GM18517 (cell line): Measurements from ENCODE around the gene PPP1R12C.

Experiments used
- ATAC-seq: cut with Tn5 transposase; IDR thresholded peaks from one replicate; pipeline ENCODE4 v1.9.1; 2021; ENCODE audit warnings: mild to moderate bottlenecking, moderate library complexity; ENCODE audit not compliant: unreplicated experiment

The PPP1R12C gene

DNA sequence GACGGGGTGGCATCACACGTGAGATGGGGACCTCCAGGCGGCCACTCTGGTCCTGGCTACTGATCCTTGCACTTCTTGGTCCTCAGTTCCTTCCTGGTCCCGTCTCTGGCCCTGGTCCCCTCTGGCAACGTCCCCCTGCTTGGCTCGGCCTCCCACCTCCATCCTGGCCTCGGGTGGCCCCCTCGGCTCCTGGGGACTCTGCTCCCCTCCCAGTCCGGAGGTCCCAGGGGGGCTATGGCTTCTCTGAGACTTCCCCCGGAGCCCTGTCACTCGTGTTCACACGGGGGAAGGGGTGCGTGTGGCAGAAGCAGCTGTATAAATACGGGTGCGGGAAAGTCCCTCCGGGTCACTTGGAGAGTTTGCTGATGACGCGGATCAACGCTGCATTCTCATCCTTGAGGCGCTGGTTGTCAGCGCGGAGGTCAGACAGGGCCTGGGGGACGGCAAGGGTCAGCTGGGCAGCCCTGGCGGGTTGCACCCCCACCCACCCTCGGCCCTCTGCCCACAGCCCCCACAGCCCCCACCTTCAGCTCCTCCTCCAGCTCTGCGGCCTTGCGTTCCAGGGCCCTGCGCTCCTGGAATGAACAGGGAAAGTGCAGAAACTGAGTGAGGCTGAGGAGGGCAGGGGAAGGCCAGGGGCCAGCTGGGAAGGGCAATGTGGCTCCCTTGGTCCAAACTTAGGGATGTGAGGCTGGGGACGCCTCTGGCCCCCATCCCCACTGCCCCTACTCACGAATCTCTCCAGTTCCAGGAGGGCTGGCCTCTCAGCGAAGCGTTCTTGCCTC lies 26.1 kb downstream of the PPP1R12C start:
- no peak for ATAC-seq

DNA sequence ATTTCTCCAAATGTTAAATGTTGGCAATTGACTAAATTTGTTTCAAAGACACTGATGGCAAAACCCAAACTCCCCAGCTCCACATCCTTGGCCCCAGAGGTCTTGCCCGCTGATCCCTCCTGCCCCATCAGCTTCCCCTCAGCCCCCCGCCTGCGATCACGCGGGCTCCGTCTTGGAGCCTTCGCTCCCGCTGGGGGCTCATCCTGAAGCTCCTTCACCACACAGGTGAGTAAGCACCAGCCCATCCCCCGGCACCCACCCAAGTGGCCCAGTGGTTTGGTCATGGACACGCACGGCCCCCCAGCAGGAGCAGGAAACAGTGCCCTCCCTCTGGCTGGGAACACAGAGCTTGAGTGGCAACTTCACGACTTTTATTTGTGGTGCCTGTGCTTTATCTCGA lies 26.9 kb downstream of the PPP1R12C start:
- no peak for ATAC-seq

DNA sequence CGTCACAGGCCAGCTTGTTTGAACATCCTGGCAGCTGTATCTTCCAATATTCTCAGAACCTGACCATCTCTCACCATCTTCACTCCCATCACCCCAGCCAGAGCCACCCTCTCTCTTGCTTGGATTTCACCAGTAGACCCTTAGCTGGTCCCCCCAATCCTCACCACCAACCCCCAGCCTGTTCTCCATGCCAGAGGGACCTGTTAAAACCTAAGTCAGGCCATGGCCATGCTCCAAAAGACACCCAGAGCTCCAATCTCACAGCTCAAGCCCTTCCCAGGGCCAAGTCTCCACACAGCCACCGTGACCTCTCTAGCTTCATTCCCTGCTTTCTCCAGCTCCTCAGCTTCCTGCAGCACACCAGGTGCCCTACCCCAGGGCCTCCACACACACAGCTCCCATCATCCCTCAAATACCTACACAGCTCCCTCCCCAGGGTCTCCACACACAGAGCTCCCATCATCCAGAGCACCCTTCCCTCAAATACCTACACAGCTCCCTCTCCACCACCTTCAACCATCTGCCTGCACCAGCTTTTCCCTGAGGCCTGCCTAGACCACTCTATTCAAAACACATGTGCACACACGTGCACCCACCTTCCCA lies 28.0 kb downstream of the PPP1R12C start:
- no peak for ATAC-seq

DNA sequence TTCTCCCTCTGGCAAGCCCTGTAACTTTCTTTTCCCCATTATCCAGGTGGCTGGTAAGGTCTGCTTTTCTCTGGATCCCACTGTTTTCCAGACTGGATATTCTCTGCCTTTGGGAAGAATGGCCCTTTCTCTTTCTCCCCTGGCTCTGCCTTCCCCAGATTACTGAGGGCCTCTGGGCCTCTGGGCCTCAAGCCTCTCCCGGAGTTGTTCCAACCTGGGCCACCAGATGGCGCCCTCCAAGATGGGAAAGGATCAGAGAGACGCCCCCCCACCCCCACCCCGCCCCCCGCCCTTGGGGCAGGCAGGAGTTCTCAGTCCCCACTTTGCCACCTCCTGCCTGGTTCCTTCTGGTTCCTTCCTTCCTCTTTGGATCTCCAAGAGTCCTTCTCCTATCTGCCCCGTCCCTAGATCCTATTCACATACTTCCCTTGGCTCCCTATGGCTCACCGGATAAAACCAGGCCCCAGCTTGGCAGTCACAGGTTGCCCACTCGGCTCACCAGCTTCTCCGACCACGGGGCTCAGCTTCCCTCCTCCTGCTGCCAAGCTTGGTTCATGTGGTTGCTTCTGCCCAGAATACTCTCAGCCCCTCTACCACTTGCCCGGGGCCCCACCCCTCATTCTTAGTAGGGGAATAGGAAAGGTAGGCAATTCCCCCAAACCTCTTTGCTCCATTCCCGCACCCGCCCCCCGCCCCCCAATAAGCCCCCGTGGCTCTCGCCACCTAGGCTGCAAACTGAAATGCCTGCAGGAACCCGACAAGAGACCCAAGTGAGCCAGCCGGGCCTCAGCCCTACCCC lies 28.7 kb downstream of the PPP1R12C start:
- no peak for ATAC-seq

DNA sequence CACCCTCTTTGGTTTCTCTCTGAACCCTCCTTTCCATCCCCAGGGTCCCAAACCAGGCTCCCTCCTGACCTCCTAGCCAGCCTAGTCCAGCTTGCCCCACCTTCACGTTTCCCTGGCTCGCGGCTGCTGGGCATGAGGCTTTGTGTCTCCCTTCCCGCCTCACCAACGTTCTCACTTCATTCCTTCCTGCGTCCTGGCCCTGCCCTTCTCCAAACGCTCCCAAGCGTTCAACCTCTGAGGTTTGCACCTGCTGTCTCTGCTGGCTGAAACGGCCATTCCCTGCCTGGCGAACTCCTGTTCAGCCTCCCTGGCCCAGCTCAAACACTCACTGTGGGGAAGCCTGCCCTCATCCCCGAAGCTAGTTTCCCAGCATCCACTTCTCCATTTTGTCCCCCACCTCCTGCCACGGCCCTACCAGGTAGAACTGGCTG lies 29.4 kb downstream of the PPP1R12C start:
- no peak for ATAC-seq

DNA sequence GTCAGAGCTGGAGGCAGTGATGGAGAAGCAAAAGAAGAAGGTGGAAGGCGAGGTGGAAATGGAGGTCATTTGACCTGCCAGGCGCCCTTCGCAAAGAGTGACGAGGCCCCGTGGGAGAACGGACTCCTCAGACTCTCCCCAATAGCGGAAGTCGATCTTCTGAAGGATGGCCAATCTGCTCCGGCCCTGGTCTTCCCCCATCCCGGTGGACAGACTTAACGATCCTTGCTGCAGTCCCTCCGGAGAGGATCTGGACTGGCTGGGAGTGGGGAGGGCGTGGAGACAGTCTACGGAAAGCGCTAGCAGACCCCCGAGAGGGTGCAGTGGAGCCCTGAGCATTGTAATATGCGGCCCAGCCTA lies 29.9 kb downstream of the PPP1R12C start:
- ATAC-seq: no peak

DNA sequence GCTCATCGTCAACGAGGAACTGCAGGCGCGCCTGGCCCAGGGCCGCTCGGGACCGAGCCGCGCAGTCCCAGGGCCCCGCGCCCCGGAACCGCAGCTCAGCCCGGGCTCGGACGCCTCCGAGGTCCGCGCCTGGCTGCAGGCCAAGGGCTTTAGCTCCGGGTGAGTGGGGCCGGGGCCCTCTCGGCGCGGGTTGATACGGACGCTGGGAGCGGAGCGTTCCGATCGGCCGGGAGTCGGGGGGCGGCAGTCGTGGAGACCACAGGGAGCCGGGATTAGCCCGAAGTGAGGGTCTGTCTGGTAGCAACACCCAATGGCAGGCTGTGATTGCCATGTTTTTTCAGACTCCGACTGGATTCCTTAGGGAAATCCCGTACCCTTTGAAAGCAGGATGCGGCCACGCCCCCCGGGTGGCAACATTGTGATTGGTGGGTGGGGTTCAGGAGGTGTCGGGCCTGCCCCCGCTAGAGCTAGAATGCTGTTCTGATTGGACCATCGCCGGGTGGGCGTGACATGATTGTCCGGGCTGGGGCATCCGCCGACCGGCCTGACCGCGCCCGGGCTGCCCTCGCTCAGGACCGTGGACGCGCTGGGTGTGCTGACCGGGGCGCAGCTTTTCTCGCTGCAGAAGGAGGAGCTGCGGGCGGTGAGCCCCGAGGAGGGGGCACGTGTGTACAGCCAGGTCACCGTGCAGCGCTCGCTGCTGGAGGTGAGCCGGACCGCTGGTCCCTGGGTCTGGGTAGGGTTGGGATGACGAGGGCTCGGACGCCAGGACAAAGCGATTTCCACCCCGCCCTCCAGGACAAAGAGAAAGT lies 30.5 kb downstream of the PPP1R12C start:
- no peak for ATAC-seq

DNA sequence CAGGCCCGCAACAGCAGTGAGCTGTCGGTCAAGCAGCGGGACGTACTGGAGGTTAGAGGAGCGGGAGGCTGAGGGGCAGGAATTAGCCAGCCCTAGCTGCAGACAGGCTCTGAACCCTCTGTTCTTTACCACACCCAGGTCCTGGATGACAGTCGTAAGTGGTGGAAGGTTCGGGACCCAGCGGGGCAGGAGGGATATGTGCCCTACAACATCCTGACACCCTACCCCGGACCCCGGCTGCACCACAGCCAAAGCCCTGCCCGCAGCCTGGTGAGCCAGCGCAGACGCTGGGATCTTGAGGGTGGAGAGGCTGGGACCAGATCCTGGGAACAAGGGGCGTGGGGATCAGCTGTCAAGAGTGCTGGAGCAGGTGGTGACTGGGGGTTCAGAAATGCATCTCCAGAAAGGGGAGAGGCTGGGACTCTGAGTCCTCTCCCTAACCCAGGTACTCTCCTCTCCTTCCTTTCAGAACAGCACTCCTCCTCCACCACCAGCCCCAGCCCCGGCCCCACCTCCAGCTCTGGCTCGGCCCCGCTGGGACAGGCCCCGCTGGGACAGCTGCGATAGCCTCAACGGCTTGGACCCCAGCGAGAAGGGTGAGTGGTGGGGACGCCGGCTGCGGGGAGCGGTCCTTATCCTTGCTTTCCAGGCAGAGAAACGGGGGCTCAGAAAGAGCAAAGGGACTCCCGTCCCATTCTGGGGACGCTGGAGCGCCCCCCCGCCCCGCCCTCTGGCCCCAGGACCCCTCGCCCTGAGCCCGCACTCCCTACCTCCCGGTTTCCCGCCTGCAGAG lies 31.3 kb downstream of the PPP1R12C start:
- no peak for ATAC-seq

DNA sequence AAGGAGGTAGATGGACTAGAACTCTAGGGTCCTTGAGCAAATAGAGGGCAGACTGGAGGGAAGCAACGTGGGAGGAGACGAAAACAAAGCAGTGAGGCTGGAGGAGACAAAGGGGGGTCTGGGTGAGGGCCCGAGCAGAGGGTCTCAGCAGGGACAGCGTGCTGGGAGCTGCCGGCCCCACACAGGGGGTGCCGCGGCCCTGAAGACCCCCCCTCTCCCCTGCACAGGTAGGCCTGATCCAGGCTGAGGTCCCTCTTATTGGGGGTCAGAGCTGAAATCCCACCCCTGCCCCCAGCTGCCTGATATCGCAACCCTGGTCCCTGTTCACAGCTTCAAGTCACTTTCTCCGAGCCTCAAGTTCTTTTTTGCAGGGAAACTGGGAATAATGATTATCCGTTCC lies 33.0 kb downstream of the PPP1R12C start:
- ATAC-seq: no peak

DNA sequence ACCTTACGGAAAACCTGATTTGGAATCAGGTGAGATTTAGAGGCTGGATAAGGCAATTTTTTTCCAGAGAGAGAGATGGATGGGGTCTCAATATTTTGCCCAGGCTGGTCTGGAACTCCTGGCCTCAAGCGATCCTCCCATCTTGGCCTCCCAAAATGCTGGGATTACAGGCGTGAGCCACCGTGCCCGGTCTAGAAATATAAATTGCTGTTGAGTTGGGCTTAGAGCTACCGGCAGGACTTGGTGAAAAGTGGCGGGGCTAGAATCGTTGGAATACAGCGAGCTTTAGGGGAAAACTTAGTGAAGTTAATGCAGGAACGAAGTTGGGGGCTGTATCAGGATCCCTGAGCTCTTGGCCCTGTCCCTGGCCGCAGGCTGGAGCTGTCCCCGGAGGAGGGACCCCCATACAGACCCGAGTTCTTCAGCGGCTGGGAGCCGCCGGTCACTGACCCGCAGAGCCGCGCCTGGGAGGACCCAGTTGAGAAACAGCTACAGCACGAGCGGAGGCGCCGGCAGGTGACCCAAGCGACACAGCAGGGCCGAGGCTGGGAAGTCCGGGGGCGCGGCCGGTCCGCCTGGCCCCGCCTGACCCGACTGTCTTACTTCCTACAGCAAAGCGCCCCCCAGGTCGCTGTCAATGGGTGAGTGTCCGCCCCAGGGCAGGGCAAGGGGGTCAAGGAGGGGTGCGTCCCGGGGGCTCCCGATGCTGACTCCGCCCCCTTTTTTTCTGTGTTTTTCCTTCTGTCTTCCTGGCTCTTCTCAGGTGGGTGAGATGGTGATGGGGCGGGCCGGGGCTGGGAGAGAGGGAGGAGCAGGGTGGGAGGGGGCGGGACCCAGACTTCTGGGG lies 34.2 kb downstream of the PPP1R12C start:
- no peak for ATAC-seq

DNA sequence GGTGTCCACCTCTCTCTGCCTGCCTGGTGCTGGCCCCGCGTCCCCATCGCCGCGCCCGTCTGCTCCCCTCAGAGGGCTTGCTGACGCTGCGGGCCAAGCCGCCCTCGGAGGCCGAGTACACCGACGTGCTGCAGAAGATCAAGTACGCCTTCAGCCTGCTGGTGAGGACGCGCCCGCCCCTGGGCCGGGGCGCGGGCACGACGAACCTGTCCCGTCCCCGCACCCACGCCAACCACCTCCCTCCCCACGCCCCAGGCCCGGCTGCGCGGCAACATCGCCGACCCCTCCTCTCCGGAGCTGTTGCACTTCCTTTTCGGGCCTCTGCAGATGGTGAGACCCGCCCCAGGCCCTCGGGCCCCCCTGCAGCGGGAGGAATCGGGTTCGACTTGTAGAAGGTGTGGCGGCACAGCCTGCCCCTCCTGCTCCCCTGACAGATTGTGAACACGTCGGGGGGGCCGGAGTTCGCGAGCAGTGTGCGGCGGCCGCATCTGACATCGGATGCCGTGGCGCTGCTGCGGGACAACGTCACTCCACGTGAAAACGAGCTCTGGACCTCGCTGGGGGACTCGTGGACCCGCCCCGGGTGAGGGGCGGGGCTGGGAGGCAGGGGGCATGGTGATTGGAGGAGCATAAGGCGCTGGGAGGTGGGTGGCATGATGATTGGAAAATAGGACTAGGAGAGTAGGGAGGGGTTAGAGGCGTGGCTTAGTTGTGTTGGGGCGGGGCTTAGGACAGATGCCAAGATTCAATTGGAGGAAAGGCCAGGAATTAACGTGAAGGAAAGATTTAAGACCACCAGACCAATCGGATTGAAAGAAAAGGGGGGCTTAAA lies 35.2 kb downstream of the PPP1R12C start:
- no peak for ATAC-seq

DNA sequence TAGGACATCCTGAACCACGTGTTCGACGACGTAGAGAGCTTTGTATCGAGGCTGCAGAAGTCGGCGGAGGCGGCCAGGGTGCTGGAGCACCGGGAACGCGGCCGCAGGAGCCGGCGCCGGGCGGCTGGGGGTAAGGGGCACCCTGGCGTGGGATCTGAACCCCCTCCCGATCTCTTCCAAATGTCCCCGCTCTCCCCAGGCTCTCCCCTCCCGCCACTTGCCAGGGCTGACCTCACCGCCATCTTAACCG lies 35.7 kb downstream of the PPP1R12C start:
- no peak for ATAC-seq

DNA sequence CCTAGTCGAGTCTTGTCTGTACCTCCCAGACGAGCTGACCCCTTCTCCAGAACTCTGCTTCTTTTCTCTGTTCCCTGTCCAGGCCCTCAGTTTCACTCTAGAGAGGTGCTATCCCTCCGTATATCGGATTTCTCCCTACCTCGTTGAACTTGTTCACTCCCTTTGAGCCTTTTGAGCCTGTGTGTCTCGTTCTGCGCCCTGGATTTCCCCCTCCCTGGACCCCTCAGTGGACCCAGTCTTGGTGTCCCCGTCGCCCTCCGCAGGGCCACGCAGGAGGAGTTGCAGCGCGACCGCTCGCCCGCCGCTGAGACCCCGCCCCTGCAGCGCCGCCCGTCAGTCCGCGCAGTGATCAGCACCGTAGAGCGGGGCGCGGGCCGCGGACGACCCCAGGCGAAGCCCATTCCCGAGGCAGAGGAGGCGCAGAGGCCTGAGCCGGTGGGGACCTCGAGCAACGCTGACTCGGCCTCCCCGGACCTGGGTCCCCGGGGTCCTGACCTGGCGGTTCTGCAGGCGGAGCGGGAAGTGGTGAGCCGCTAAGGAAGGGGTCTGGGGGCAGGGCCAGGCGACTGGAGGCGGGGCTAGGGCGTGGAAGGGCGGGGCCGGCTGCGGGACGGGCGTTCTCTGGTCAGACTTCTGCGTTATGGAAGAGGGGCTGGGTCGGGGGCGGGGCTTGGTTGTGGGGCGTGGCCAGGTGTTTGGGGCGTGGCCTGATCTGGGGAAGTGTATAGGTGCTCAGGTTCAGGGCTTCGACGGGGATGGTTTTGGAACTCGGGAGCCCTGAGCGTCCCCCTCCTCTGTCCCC lies 36.3 kb downstream of the PPP1R12C start:
- ATAC-seq: no peak

DNA sequence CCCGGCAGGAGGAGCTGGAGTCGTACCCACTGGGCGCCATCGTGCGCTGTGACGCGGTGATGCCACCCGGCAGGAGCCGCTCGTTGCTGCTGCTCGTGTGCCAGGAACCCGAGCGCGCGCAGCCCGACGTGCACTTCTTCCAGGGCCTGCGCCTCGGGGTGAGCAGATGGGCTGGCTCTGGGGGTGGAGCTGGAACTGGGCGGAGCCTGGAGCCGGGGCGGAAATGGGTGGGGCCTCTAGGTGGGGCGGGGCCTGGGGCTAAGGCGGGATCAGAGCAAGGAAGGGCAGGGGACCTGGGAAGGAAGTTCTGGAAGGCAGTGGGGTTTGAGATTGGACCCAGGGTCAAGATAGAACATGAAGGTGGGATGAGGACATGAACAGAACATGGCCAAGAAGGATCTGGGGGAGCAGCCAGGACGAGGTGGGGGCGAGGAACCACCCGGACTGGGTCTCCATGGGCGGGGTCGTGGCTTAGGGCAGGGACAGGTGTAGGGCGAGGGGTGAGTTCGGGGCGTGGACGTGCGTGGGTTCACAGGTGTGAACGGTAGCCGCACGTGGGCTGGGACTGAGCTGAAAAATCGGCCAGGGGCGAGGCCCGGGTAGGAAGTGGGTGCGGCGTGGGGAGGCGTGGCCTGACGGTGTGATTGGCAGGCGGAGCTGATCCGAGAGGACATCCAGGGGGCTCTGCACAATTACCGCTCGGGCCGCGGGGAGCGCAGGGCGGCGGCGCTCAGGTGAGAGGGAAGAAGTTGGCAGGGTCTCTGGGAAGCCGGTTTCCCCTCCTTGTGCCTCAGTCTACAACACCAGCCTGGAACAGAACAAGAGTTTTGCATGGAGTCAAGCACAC lies 37.1 kb downstream of the PPP1R12C start:
- ATAC-seq: no peak

DNA sequence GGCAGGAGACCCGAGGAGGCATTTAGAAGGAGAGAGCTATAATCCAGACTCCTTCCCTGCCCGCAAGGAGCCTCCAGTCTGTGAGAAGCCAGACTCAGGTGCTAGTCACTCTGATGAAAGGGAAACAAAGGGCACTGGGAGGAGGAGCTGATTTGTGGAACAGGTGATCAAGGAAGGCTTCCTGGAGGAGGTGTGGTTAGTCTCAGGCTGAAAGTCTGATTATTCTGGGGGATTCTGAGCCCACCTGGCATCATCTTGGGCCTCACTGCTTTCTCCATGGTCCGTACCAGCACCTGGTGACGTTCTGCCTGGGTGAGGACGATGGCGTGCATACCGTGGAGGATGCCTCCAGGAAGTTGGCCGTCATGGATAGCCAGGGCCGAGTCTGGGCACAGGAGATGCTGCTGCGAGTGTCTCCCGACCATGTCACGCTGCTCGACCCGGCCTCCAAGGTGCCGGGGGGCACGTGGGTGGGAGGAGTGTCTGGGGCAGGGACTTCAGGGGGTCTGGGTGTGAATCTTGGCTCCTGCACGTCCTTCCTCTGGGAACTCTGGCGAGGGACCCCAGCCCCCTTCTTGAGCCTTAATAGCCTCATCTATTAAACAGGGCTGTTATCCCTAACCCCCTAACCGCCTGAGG lies 37.9 kb downstream of the PPP1R12C start:
- ATAC-seq: no peak

DNA sequence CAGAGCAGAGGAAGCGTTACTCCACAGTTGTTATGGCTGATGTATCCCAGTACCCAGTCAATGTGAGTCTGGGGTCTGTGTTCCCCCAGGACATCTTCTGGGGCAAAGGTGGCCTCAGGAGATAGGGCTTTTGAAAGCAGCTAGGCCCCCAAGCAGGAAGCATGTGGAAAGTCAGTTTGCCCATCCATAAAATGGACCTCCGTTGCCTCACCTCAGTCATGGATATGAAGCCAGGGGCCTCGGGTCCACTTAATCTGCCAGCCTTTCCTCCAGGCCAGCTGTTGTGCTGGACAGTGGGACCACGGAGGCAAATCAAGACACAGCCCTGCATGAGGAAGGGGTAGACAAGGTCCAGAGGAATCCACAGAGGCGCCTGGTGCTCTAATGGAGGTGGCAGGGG lies 38.4 kb downstream of the PPP1R12C start:
- ATAC-seq: no peak

DNA sequence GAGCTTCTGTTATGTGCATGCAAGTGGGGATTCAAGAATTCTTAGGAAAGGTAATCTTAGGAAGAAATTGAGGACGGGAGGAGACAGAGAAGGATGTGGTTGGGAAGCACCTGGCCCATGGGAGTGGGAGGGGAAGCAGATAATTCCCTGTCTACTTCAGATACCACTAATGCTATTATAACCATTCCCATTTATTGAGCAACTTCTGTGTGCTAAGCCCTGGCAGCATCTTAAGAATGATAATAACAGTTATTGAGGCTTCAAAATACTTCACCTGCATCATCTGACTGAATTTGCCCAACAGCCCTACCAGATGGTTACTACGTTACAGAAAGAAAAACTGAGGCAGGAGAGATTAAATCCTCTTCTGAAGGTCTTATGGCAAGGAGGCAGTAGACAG lies 40.3 kb downstream of the PPP1R12C start:
- ATAC-seq: no peak
